ENCODE measurements around the gene RAB38.
A peak's percentile ranks its signal among the peaks of the same experiment; 100 is the strongest.

The RAB38 gene

GRCh38 chr11:88139865-88140264 lies 35.4 kb downstream of the RAB38 start:
- Histone ChIP-seq H3K9me3 (ENCODE audit: control insufficient read depth, insufficient read depth, low read length) (no peaks in the 10 kb centered on the region), H3K27me3 (ENCODE audit: control insufficient read depth, insufficient read depth, low read length) (no peaks in the 10 kb centered on the region), H3K36me3 (ENCODE audit: control insufficient read depth, insufficient read depth, low read length) (no peaks in the 10 kb centered on the region), H3K4me1 (ENCODE audit: control insufficient read depth, insufficient read depth, low read length) (peaks cover 4% of the 10 kb centered on the region), H3K4me3 (ENCODE audit: low read depth, low read length) (no peak overlapping the region), H3K9ac (ENCODE audit: low read depth, low read length) (no peak overlapping the region), H3K27ac (ENCODE audit: low read depth, low read length) (no peak overlapping the region)

DNA sequence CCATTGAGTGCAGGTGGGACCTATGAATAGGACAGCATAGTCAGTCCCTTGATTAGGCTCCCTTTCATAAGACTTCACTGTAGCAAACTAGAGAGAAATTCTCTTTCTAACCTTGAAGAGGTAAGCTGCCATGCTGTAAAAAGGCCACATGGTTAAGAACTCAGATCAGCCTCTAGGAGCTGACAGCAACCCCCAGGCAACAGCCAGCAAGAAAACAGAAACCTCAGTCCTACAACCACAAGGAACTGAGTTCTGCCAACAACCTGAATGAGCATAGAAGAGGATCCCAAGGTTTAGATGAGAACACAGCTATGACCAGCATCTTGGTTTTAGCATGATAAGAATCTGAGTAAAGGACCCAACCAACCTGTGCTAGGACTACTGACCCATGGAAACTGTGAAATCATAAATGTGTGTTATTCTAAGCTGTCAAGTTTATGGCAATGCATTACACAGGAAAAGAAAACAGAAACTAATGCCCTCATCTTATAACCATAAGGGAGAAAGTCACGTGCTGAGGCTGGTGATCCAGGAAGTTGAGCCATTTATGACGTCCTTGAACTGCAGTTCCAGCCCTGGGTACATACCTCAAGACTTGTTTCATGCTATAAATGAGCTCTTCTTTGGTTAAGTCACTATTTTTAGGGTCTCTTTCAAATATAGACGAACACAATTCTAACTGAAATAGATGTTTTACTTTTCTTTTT lies 43.3 kb downstream of the RAB38 start:
- Histone ChIP-seq H3K27me3 (ENCODE audit: control insufficient read depth, insufficient read depth, low read length) (no peaks in the 10 kb centered on the region), H3K4me1 (ENCODE audit: control insufficient read depth, insufficient read depth, low read length) (no peaks in the 10 kb centered on the region), H3K27ac (ENCODE audit: low read depth, low read length) (no peak overlapping the region), H3K36me3 (ENCODE audit: control insufficient read depth, insufficient read depth, low read length) (no peaks in the 10 kb centered on the region), H3K4me3 (ENCODE audit: low read depth, low read length) (no peak overlapping the region), H3K9ac (ENCODE audit: low read depth, low read length) (no peak overlapping the region), H3K9me3 (ENCODE audit: control insufficient read depth, insufficient read depth, low read length) (no peaks in the 10 kb centered on the region)

- no peak overlapping the region for H3K27ac ChIP-seq (ENCODE audit: low read depth, low read length)
- no peaks in the 10 kb centered on the region for H3K4me1 ChIP-seq (ENCODE audit: control insufficient read depth, insufficient read depth, low read length)
- no peaks in the 10 kb centered on the region for H3K9me3 ChIP-seq (ENCODE audit: control insufficient read depth, insufficient read depth, low read length)
- H3K36me3 ChIP-seq (ENCODE audit: control insufficient read depth, insufficient read depth, low read length): no peaks in the 10 kb centered on the region
- H3K27me3 ChIP-seq (ENCODE audit: control insufficient read depth, insufficient read depth, low read length): no peaks in the 10 kb centered on the region
- no peak overlapping the region for H3K4me3 ChIP-seq (ENCODE audit: low read depth, low read length)
- H3K9ac ChIP-seq (ENCODE audit: low read depth, low read length): no peak overlapping the region
Measured at GRCh38 chr11:88122956-88123355, 52.3 kb downstream of the RAB38 start.

GRCh38 chr11:88119561-88119960 lies 55.7 kb downstream of the RAB38 start:
- Histone ChIP-seq H3K9ac (ENCODE audit: low read depth, low read length) (no peak overlapping the region), H3K27me3 (ENCODE audit: control insufficient read depth, insufficient read depth, low read length) (no peaks in the 10 kb centered on the region)

GRCh38 chr11:88117281-88117858 lies 57.9 kb downstream of the RAB38 start:
- no peak overlapping the region for H3K4me3 ChIP-seq (ENCODE audit: low read depth, low read length)
- no peaks in the 10 kb centered on the region for H3K27me3 ChIP-seq (ENCODE audit: control insufficient read depth, insufficient read depth, low read length)
- no peaks in the 10 kb centered on the region for H3K9me3 ChIP-seq (ENCODE audit: control insufficient read depth, insufficient read depth, low read length)
- no peak overlapping the region for H3K9ac ChIP-seq (ENCODE audit: low read depth, low read length)
- no peak overlapping the region for H3K27ac ChIP-seq (ENCODE audit: low read depth, low read length)
- H3K4me1 ChIP-seq (ENCODE audit: control insufficient read depth, insufficient read depth, low read length): 0 out of 2 replicates have a peak, but pooled peaks cover 5% of the 10 kb centered on the region
- no peaks in the 10 kb centered on the region for H3K36me3 ChIP-seq (ENCODE audit: control insufficient read depth, insufficient read depth, low read length)

More at GRCh38 chr11:88119561-88119960, 55.7 kb downstream of the RAB38 start:
- Histone ChIP-seq H3K4me3 (ENCODE audit: low read depth, low read length) (no peak overlapping the region), H3K27ac (ENCODE audit: low read depth, low read length) (no peak overlapping the region), H3K4me1 (ENCODE audit: control insufficient read depth, insufficient read depth, low read length) (0 out of 2 replicates have a peak, but pooled peaks cover 5% of the 10 kb centered on the region), H3K36me3 (ENCODE audit: control insufficient read depth, insufficient read depth, low read length) (no peaks in the 10 kb centered on the region), H3K9me3 (ENCODE audit: control insufficient read depth, insufficient read depth, low read length) (no peaks in the 10 kb centered on the region)

GRCh38 chr11:88115828-88116755 lies 59.2 kb downstream of the RAB38 start:
- Histone ChIP-seq H3K36me3 (ENCODE audit: control insufficient read depth, insufficient read depth, low read length) (no peaks in the 10 kb centered on the region), H3K27me3 (ENCODE audit: control insufficient read depth, insufficient read depth, low read length) (no peaks in the 10 kb centered on the region), H3K27ac (ENCODE audit: low read depth, low read length) (peak overlapping the region; percentile 14), H3K9ac (ENCODE audit: low read depth, low read length) (no peak overlapping the region), H3K4me3 (ENCODE audit: low read depth, low read length) (no peak overlapping the region), H3K4me1 (ENCODE audit: control insufficient read depth, insufficient read depth, low read length) (0 out of 2 replicates have a peak, but pooled peaks cover 5% of the 10 kb centered on the region), H3K9me3 (ENCODE audit: control insufficient read depth, insufficient read depth, low read length) (no peaks in the 10 kb centered on the region)

DNA sequence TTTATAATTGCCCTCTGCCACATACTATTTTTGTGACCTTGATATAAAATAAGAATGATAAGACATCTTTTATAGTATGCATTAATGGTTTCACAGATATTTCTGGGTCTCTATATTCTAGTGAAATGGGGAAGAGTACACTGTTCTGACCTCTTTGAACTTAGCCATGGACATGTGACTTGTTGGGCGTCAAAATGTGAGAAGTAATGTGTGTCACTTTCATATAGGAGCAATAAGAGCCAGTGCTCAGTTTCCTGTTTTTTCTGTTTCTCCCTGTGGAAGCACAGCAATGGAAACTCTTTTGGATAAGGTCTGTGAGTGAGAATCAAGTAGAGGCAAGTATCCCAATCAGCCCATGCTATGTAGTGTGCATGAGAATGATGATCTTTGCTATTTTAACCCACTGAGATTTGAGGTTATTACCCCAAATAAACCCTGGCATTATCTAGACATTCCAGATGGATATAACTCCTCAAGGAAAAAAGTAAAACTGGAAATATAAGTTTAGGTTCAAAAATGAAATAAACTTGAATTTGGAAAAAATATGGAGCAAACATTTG lies 60.7 kb downstream of the RAB38 start:
- H3K27me3 ChIP-seq (ENCODE audit: control insufficient read depth, insufficient read depth, low read length): no peaks in the 10 kb centered on the region
- no peak overlapping the region for H3K9ac ChIP-seq (ENCODE audit: low read depth, low read length)

DNA sequence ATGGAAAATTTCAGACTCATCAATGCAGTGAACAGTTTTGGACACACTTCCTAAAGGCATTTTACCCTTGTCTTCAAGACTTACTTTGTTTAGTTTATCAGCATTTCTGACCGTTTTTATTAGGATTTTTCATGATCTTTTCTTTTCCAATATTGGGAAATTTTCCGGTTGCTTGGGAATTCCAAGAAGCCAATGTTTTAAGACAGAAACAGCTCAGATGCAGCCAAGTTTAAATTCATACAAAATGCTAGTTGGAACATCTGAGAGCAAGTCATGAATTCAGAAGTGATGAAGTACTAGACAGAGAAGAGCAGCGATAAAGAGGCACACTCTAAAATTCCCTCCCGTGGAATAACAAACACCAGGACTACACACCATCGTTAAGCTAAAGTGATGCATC lies 68.6 kb downstream of the RAB38 start:
- Histone ChIP-seq H3K27me3 (ENCODE audit: control insufficient read depth, insufficient read depth, low read length) (no peaks in the 10 kb centered on the region), H3K4me3 (ENCODE audit: low read depth, low read length) (no peak overlapping the region), H3K9me3 (ENCODE audit: control insufficient read depth, insufficient read depth, low read length) (no peaks in the 10 kb centered on the region), H3K27ac (ENCODE audit: low read depth, low read length) (no peak overlapping the region), H3K4me1 (ENCODE audit: control insufficient read depth, insufficient read depth, low read length) (peaks cover 6% of the 10 kb centered on the region), H3K9ac (ENCODE audit: low read depth, low read length) (no peak overlapping the region), H3K36me3 (ENCODE audit: control insufficient read depth, insufficient read depth, low read length) (no peaks in the 10 kb centered on the region)

More for the DNA sequence above, 60.7 kb downstream of the RAB38 start:
- H3K36me3 ChIP-seq (ENCODE audit: control insufficient read depth, insufficient read depth, low read length): no peaks in the 10 kb centered on the region
- H3K4me3 ChIP-seq (ENCODE audit: low read depth, low read length): no peak overlapping the region
- H3K9me3 ChIP-seq (ENCODE audit: control insufficient read depth, insufficient read depth, low read length): no peaks in the 10 kb centered on the region
- 0 out of 2 replicates have a peak, but pooled peaks cover 5% of the 10 kb centered on the region for H3K4me1 ChIP-seq (ENCODE audit: control insufficient read depth, insufficient read depth, low read length)
- H3K27ac ChIP-seq (ENCODE audit: low read depth, low read length): no peak overlapping the region

DNA sequence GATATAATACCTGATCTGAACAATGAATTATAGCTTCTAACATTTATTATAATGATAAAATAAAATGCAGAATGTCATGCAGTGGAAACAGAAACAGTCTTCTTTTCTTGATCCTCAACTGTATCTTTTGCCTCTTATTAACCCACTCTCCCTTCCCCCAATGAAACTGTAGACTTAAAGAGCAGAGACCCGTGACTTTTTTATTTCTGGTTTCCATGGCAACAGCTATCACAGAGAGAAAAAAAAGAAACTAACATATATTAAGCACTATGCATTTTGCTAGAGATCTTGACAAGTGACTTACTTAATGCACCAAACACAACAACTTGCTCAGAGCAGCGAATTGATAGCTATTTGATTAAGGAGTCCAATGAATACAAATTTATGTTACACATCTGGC lies 69.3 kb downstream of the RAB38 start:
- no peak overlapping the region for H3K4me3 ChIP-seq (ENCODE audit: low read depth, low read length)
- no peaks in the 10 kb centered on the region for H3K9me3 ChIP-seq (ENCODE audit: control insufficient read depth, insufficient read depth, low read length)
- no peak overlapping the region for H3K27ac ChIP-seq (ENCODE audit: low read depth, low read length)
- H3K4me1 ChIP-seq (ENCODE audit: control insufficient read depth, insufficient read depth, low read length): peaks cover 6% of the 10 kb centered on the region
- H3K27me3 ChIP-seq (ENCODE audit: control insufficient read depth, insufficient read depth, low read length): no peaks in the 10 kb centered on the region
- H3K9ac ChIP-seq (ENCODE audit: low read depth, low read length): no peak overlapping the region
- no peaks in the 10 kb centered on the region for H3K36me3 ChIP-seq (ENCODE audit: control insufficient read depth, insufficient read depth, low read length)

DNA sequence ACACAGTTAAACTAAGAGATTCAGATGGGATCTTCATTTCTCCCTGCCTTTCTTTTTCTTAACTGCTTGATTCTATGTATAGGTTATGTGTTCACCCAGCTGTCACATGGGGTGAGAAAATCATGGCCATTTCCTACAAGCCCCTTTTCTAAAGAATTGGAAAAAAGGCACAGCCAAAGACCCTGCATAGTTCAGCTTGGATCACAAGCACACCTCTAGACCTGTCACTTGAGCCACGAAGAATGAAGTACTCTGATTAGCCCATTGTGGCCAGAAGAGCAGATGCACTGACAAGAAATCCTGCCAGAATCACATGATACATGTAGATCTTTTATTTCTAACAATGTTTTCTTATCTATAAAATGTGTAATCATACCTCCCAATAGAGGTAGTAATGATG lies 69.7 kb downstream of the RAB38 start:
- no peaks in the 10 kb centered on the region for H3K36me3 ChIP-seq (ENCODE audit: control insufficient read depth, insufficient read depth, low read length)
- no peak overlapping the region for H3K27ac ChIP-seq (ENCODE audit: low read depth, low read length)
- no peak overlapping the region for H3K4me3 ChIP-seq (ENCODE audit: low read depth, low read length)
- peaks cover 6% of the 10 kb centered on the region for H3K4me1 ChIP-seq (ENCODE audit: control insufficient read depth, insufficient read depth, low read length)
- no peaks in the 10 kb centered on the region for H3K9me3 ChIP-seq (ENCODE audit: control insufficient read depth, insufficient read depth, low read length)
- no peaks in the 10 kb centered on the region for H3K27me3 ChIP-seq (ENCODE audit: control insufficient read depth, insufficient read depth, low read length)
- H3K9ac ChIP-seq (ENCODE audit: low read depth, low read length): no peak overlapping the region
